HS-27A (cell line): Measurements from ENCODE around the gene CREB3L2.
A peak's percentile ranks its signal among the peaks of the same experiment; 100 is the strongest.
"Not testable (repeated sequence)": the region's sequence is repeated elsewhere in the genome, so short reads cannot be mapped to it uniquely, and the experiment has no call there.

Experiments
- DNase-seq: peaks from one replicate; pipeline ENCODE4 v3.0.0-alpha.2; 2012; ENCODE audit warnings: low read depth, missing footprints

Gene CREB3L2

GRCh38 chr7:137968339-137968738, 33.5 kb downstream of the CREB3L2 start:
- not testable (repeated sequence) for DNase-seq

- peak; percentile 43 for DNase-seq
These were observed 34.5 kb downstream of the CREB3L2 start for GRCh38 chr7:137967143-137968018.

- no peak for DNase-seq
These were observed 35.2 kb downstream of the CREB3L2 start for GRCh38 chr7:137966641-137967142.

- no peak for DNase-seq
These were observed 35.8 kb downstream of the CREB3L2 start for GRCh38 chr7:137965942-137966640.

GRCh38 chr7:137964824-137965545, 36.9 kb downstream of the CREB3L2 start:
- no peak for DNase-seq

- no peak for DNase-seq
These were observed 38.9 kb downstream of the CREB3L2 start for GRCh38 chr7:137962875-137963507.

GRCh38 chr7:137962491-137962874, 39.4 kb downstream of the CREB3L2 start:
- no peak for DNase-seq

GRCh38 chr7:137961200-137962177, 40.4 kb downstream of the CREB3L2 start:
- no peak for DNase-seq

- no peak for DNase-seq
These were observed 41.9 kb downstream of the CREB3L2 start for GRCh38 chr7:137960020-137960419.

- no peak for DNase-seq
These were observed 43.1 kb downstream of the CREB3L2 start for GRCh38 chr7:137958470-137959431.

- no peak for DNase-seq
These were observed 44.0 kb downstream of the CREB3L2 start for GRCh38 chr7:137957887-137958286.

- DNase-seq, result no peak
These were observed 45.3 kb downstream of the CREB3L2 start for GRCh38 chr7:137956591-137956990.

GRCh38 chr7:137956183-137956582, 45.7 kb downstream of the CREB3L2 start:
- no peak for DNase-seq

GRCh38 chr7:137954614-137955013, 47.3 kb downstream of the CREB3L2 start:
- DNase-seq, result no peak

GRCh38 chr7:137953665-137954470, 48.0 kb downstream of the CREB3L2 start:
- no peak for DNase-seq

- no peak for DNase-seq
These were observed 48.7 kb downstream of the CREB3L2 start for GRCh38 chr7:137953043-137953664.

GRCh38 chr7:137952426-137952805, 49.5 kb downstream of the CREB3L2 start:
- DNase-seq, result no peak
